NCI-H1930 (cell line): ENCODE data around the gene TRPM2.

Experiments used
- DNase-seq, 2 experiments: peaks; one replicate each; lab custom pipeline; 2025; lab: John Stamatoyannopoulos, UW

TRPM2 gene

GRCh38 chr21:44322621-44323325, 30.6 kb upstream of the TRPM2 start:
- no peak for DNase-seq

GRCh38 chr21:44323591-44323990, 29.8 kb upstream of the TRPM2 start:
- DNase-seq, result no peak

- no peak for DNase-seq
Observed at GRCh38 chr21:44324106-44324853, 29.1 kb upstream of the TRPM2 start.

GRCh38 chr21:44324854-44325107, 28.6 kb upstream of the TRPM2 start:
- DNase-seq, result no peak

GRCh38 chr21:44325386-44326271, 27.8 kb upstream of the TRPM2 start:
- DNase-seq, result no peak

- DNase-seq, result no peak
Observed at GRCh38 chr21:44326272-44326647, 27.2 kb upstream of the TRPM2 start.

GRCh38 chr21:44326716-44327602, 26.5 kb upstream of the TRPM2 start:
- no peak for DNase-seq

GRCh38 chr21:44327603-44327974, 25.8 kb upstream of the TRPM2 start:
- DNase-seq, result no peak

GRCh38 chr21:44328242-44328895, 25.1 kb upstream of the TRPM2 start:
- no peak for DNase-seq

GRCh38 chr21:44329086-44329889, 24.1 kb upstream of the TRPM2 start:
- no peak for DNase-seq

- DNase-seq, result no peak
Observed at GRCh38 chr21:44329971-44330681, 23.3 kb upstream of the TRPM2 start.

GRCh38 chr21:44330698-44331097, 22.7 kb upstream of the TRPM2 start:
- no peak for DNase-seq

GRCh38 chr21:44331209-44331608, 22.2 kb upstream of the TRPM2 start:
- DNase-seq, result no peak

- no peak for DNase-seq
Observed at GRCh38 chr21:44331650-44332307, 21.6 kb upstream of the TRPM2 start.

- no peak for DNase-seq
Observed at GRCh38 chr21:44332383-44332782, 21.0 kb upstream of the TRPM2 start.

- no peak for DNase-seq
Observed at GRCh38 chr21:44332965-44333364, 20.5 kb upstream of the TRPM2 start.

- no peak for DNase-seq
Observed at GRCh38 chr21:44333509-44334328, 19.7 kb upstream of the TRPM2 start.

GRCh38 chr21:44334329-44335030, 18.9 kb upstream of the TRPM2 start:
- no peak for DNase-seq
